ENCODE measurements around the gene THSD4. TPM values are rescaled to one million over a fixed set of nuclear protein-coding genes. Genes with fewer than 3 reads are reported as not detected.
A peak's percentile ranks its signal among the peaks of the same experiment; 100 is the strongest.

Gene THSD4
- total and polyA plus RNA-seq, 2 of the 4 experiments (the other 2 are of a cell fraction): 25.5 to 31.1 TPM

GRCh38 chr15:71658036-71658435 lies 542.8 kb downstream of the THSD4 start:
- TF ChIP-seq POLR2A (IDR thresholded peaks at IDR 0.05; ENCODE audit: low read depth, low read length) (no peak), CHD1 (IDR thresholded peaks at IDR 0.05; ENCODE audit: low read depth, low read length) (no peak), RCOR1 (IDR thresholded peaks at IDR 0.05; ENCODE audit: insufficient replicate concordance, low read length) (no peak), RFX5 (IDR thresholded peaks at IDR 0.05; ENCODE audit: low read depth, low read length) (no peak), FOS (IDR thresholded peaks at IDR 0.05; ENCODE audit: low read depth, low read length) (no peak), ELK1 (IDR thresholded peaks at IDR 0.05; ENCODE audit: borderline replicate concordance, low read depth, low read length) (no peak), BHLHE40 (IDR thresholded peaks at IDR 0.05; ENCODE audit: low read depth, low read length) (no peak), MAZ (IDR thresholded peaks at IDR 0.05; ENCODE audit: borderline replicate concordance, low read depth, low read length) (no peak), CEBPB (IDR thresholded peaks at IDR 0.05; ENCODE audit: low read depth, low read length) (no peak), RAD21 (IDR thresholded peaks at IDR 0.05; ENCODE audit: low read length) (no peak)
- TF ChIP-seq, protein P1, sequence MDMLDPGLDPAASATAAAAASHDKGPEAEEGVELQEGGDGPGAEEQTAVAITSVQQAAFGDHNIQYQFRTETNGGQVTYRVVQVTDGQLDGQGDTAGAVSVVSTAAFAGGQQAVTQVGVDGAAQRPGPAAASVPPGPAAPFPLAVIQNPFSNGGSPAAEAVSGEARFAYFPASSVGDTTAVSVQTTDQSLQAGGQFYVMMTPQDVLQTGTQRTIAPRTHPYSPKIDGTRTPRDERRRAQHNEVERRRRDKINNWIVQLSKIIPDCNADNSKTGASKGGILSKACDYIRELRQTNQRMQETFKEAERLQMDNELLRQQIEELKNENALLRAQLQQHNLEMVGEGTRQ (IDR thresholded peaks at IDR 0.05; ENCODE audit: low read depth, low read length): no peak
- TF ChIP-seq, protein P2, sequence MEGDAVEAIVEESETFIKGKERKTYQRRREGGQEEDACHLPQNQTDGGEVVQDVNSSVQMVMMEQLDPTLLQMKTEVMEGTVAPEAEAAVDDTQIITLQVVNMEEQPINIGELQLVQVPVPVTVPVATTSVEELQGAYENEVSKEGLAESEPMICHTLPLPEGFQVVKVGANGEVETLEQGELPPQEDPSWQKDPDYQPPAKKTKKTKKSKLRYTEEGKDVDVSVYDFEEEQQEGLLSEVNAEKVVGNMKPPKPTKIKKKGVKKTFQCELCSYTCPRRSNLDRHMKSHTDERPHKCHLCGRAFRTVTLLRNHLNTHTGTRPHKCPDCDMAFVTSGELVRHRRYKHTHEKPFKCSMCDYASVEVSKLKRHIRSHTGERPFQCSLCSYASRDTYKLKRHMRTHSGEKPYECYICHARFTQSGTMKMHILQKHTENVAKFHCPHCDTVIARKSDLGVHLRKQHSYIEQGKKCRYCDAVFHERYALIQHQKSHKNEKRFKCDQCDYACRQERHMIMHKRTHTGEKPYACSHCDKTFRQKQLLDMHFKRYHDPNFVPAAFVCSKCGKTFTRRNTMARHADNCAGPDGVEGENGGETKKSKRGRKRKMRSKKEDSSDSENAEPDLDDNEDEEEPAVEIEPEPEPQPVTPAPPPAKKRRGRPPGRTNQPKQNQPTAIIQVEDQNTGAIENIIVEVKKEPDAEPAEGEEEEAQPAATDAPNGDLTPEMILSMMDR (conservative IDR thresholded peaks at IDR 0.05; ENCODE audit: low read depth, low read length): no peak
- in situ Hi-C loops (cut with MboI; ENCODE audit: low sequenced_read_pairs): no loop called here
- H3K23ac ChIP-seq (ENCODE audit: low read depth, low read length): no peak overlapping the region
- no peak overlapping the region for H3K4me2 ChIP-seq (ENCODE audit: low read depth, low read length)
- H3K9me3 ChIP-seq (ENCODE audit: control insufficient read depth, insufficient read depth, low read length): no peaks in the 10 kb centered on the region
- no peak overlapping the region for H3K9ac ChIP-seq (ENCODE audit: low read depth, low read length)
- no peaks in the 10 kb centered on the region for H4K20me1 ChIP-seq (ENCODE audit: insufficient read depth, low read length)
- no peak overlapping the region for H3K56ac ChIP-seq (ENCODE audit: extremely low read depth, insufficient read depth, low read length)
- H2AFZ ChIP-seq (replicated peaks; ENCODE audit: low read length, poor library complexity): no peak overlapping the region
- no peak overlapping the region for H3K14ac ChIP-seq (replicated peaks; ENCODE audit: low read depth, low read length)
- H2BK5ac ChIP-seq (ENCODE audit: low read depth, low read length, poor library complexity, severe bottlenecking): no peak overlapping the region
- H3K36me3 ChIP-seq (ENCODE audit: control insufficient read depth, insufficient read depth, low read length): peaks cover 9% of the 10 kb centered on the region
- DNase-seq: no peak
- no peak for ATAC-seq (ENCODE audit: low read depth)
- no peak overlapping the region for H4K91ac ChIP-seq (ENCODE audit: insufficient read depth, low read depth, low read length)
- CTCF ChIA-PET: no interaction called here
- H2BK15ac ChIP-seq (ENCODE audit: low read depth, low read length): no peak overlapping the region
- H3K9me1 ChIP-seq (ENCODE audit: insufficient read depth, low read length): no peaks in the 10 kb centered on the region; the same call in 1 of the 2 replicates
- H3K4me1 ChIP-seq (ENCODE audit: control insufficient read depth, insufficient read depth, low read length): peaks cover 2% of the 10 kb centered on the region
- no peak overlapping the region for H3K18ac ChIP-seq (ENCODE audit: low read depth, low read length)
- H4K8ac ChIP-seq (ENCODE audit: low read depth in 2 of 2, low read length in 2 of 2): no peak overlapping the region
- no peak overlapping the region for H3K4ac ChIP-seq (ENCODE audit: low read depth, low read length)
- H3K27me3 ChIP-seq (ENCODE audit: control insufficient read depth, insufficient read depth, low read length): no peaks in the 10 kb centered on the region
- H4K5ac ChIP-seq (ENCODE audit: low read depth, low read length): no peak overlapping the region
- POLR2A ChIA-PET (ENCODE audit: unreplicated experiment): no interaction called here
- no peak overlapping the region for H2BK120ac ChIP-seq (ENCODE audit: low read depth, low read length)
- H3K4me3 ChIP-seq (ENCODE audit: insufficient read depth, low read depth, low read length): no peak overlapping the region
- dilution Hi-C loops (cut with HindIII; ENCODE audit: low sequenced_read_pairs, unreplicated experiment): no loop called here
- 90% methylated on average over 2 of the region's 7 CpGs; no CpG with 5 or more reads in 1 of the 2 experiments for WGBS, 2 experiments (ENCODE audit: extremely low coverage in 2 of 2, insufficient read length in 1 of 2)
- peaks cover 0 to 6% of the 10 kb centered on the region in 2 experiments; a peak in 1 of 4 replicates for H3K79me1 ChIP-seq (ENCODE audit: low read depth in 1 of 2, low read length in 2 of 2)
- H3K27ac ChIP-seq (ENCODE audit: insufficient read depth, low read length): no peak overlapping the region
- no TSS peak for BruUV-seq (replicated peaks)
- intact Hi-C loops (cut with micrococcal nuclease): loop anchor here (5.0 kb wide), 1 partner anchor 499 kb away; no protein-coding TSS in a partner anchor
- no peak overlapping the region for H2AK5ac ChIP-seq (ENCODE audit: low read depth, low read length)
- H2AK9ac ChIP-seq (replicated peaks; ENCODE audit: low read depth, low read length, poor library complexity): peak overlapping the region; percentile 44
- H2BK20ac ChIP-seq (ENCODE audit: low read depth, low read length): no peak overlapping the region

All from IMR-90 (cell line).